H1 (cell line): ENCODE measurements around the gene TOP1.

Source experiments
- BRCA1 ChIP-seq: IDR thresholded peaks from 2 replicates; pipeline ENCODE4 v1.6.1; 2012; ENCODE audit warnings: low read depth, low read length, improper control_type of control experiment
- JUN ChIP-seq: IDR thresholded peaks from 2 replicates; pipeline ENCODE4 v1.6.1; 2011; ENCODE audit warnings: low read depth, mild to moderate bottlenecking, improper control_type of control experiment, low read length
- JUND ChIP-seq: IDR thresholded peaks from 2 replicates; pipeline ENCODE4 v1.6.1; 2011; ENCODE audit warnings: mild to moderate bottlenecking, improper control_type of control experiment, low read length
- KDM5A ChIP-seq: fragments of 200-600 bp; IDR thresholded peaks from 2 replicates; pipeline ENCODE4 v1.7.1; 2012; ENCODE audit warnings: mild to moderate bottlenecking, low read length, inconsistent platforms, mixed read lengths
- POLR2AphosphoS5 ChIP-seq: IDR thresholded peaks from 2 replicates; pipeline ENCODE4 v1.6.1; 2011; ENCODE audit warnings: low read depth, low read length
- SUZ12 ChIP-seq: fragments of 200-600 bp; sonication (generic); IDR thresholded peaks from 2 replicates; pipeline ENCODE4 v1.6.1; 2012; ENCODE audit warnings: mild to moderate bottlenecking, inconsistent platforms, low read length, moderate library complexity, mixed read lengths
- TBP ChIP-seq: IDR thresholded peaks from 2 replicates; pipeline ENCODE4 v1.6.1; 2011; ENCODE audit warnings: low read depth, low read length, improper control_type of control experiment
- TEAD4 ChIP-seq: IDR thresholded peaks from 2 replicates; pipeline ENCODE4 v1.6.1; 2012; ENCODE audit warnings: low read depth, low read length, inconsistent platforms, mixed read lengths
- TF ChIP-seq, protein P1 (sequence below): IDR thresholded peaks from 2 replicates; pipeline ENCODE4 v1.6.1; 2012; ENCODE audit warnings: inconsistent platforms
- TF ChIP-seq, protein P2 (sequence below): IDR thresholded peaks from 2 replicates; pipeline ENCODE4 v1.6.1; 2011; ENCODE audit warnings: low read depth, mild to moderate bottlenecking, low read length; ENCODE audit not compliant: insufficient read depth
- TF ChIP-seq, protein P3 (sequence below), 3 experiments: IDR thresholded peaks; 1 replicate in 2 of 3; 2 replicates in 1 of 3; pipeline versions ENCODE4 v1.5.1 to v1.6.1; 2011; ENCODE audit warnings: low read length in 3 of 3, mild to moderate bottlenecking in 3 of 3, inconsistent platforms in 2 of 3, low read depth in 1 of 3, moderate library complexity in 1 of 3; ENCODE audit not compliant: insufficient read depth in 1 of 3; ENCODE audit errors: control extremely low read depth in 1 of 3

- TF ChIP-seq, protein P1, sequence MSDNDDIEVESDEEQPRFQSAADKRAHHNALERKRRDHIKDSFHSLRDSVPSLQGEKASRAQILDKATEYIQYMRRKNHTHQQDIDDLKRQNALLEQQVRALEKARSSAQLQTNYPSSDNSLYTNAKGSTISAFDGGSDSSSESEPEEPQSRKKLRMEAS = no peak
- no peak for TF ChIP-seq KDM5A
- no peak for TF ChIP-seq JUN
- no peak for TF ChIP-seq POLR2AphosphoS5
- TF ChIP-seq BRCA1 = no peak
- TF ChIP-seq, protein P2, sequence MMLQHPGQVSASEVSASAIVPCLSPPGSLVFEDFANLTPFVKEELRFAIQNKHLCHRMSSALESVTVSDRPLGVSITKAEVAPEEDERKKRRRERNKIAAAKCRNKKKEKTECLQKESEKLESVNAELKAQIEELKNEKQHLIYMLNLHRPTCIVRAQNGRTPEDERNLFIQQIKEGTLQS = no peak
- no peak for TF ChIP-seq TEAD4
- TF ChIP-seq, protein P3, sequence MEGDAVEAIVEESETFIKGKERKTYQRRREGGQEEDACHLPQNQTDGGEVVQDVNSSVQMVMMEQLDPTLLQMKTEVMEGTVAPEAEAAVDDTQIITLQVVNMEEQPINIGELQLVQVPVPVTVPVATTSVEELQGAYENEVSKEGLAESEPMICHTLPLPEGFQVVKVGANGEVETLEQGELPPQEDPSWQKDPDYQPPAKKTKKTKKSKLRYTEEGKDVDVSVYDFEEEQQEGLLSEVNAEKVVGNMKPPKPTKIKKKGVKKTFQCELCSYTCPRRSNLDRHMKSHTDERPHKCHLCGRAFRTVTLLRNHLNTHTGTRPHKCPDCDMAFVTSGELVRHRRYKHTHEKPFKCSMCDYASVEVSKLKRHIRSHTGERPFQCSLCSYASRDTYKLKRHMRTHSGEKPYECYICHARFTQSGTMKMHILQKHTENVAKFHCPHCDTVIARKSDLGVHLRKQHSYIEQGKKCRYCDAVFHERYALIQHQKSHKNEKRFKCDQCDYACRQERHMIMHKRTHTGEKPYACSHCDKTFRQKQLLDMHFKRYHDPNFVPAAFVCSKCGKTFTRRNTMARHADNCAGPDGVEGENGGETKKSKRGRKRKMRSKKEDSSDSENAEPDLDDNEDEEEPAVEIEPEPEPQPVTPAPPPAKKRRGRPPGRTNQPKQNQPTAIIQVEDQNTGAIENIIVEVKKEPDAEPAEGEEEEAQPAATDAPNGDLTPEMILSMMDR (IDR thresholded peaks at IDR 0.05; ENCODE audit: control extremely low read depth in 1 of 3, insufficient read depth in 1 of 3, low read depth in 1 of 3, low read length in 3 of 3) = no peak
- TF ChIP-seq JUND = no peak
- TF ChIP-seq TBP = no peak
- no peak for TF ChIP-seq SUZ12
Measured at GRCh38 chr20:41047279-41047974, 18.8 kb downstream of the TOP1 start.
